DMS 273 treated with DMSO at 0.1 percent for 48 hours (cell line): ENCODE data around the gene HS3ST5.
"Not testable (repeated sequence)": the region's sequence is repeated elsewhere in the genome, so short reads cannot be mapped to it uniquely, and the experiment has no call there.

Experiments used
- DNase-seq: peaks from one replicate; lab custom pipeline; 2025; lab: John Stamatoyannopoulos, UW

The HS3ST5 gene

DNA sequence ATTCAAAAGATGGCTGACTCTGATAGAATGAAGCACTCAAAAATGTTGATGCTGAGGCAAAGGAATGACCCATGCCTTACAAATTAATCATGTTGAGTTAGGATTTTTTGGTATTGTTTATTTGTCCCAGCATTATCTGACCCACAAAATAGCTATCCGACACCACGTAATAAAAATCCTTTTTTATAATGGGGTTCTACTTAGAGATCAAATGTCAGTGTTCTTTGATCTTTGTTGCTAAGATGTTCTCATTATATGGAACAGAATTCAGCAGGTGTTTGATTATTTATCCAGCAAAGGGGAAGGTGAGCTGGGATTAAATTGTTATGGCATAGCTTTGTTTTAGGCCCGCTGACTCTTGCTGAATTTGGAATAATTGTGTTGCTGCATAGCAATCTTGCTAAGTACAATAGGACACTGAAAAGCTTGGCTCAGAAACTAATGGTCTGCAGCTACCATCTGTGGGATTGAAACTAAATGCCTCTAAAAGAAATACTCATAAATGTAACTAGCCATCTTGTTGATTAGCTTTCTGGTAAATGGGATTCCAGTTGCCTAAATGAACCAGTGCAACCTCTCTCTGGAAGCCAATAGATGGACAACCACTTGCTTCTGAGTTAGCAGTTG lies 191.6 kb downstream of the HS3ST5 start:
- no peak for DNase-seq

DNA sequence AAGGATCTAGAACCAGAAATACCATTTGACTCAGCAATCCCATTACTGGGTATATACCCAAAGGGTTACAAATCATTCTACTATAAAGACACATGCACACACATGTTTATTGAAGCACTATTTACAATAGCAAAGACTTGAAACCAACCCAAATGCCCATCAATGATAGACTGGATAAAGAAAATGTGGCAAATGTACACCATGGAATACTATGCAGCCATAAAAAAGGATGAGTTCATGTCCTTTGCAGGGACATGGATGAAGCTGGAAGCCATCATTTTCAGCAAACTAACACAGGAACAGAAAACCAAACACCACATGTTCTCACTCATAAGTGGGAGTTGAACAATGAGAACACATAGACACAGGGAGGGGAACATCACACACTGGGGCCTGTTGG lies 193.6 kb downstream of the HS3ST5 start:
- not testable (repeated sequence) for DNase-seq

DNA sequence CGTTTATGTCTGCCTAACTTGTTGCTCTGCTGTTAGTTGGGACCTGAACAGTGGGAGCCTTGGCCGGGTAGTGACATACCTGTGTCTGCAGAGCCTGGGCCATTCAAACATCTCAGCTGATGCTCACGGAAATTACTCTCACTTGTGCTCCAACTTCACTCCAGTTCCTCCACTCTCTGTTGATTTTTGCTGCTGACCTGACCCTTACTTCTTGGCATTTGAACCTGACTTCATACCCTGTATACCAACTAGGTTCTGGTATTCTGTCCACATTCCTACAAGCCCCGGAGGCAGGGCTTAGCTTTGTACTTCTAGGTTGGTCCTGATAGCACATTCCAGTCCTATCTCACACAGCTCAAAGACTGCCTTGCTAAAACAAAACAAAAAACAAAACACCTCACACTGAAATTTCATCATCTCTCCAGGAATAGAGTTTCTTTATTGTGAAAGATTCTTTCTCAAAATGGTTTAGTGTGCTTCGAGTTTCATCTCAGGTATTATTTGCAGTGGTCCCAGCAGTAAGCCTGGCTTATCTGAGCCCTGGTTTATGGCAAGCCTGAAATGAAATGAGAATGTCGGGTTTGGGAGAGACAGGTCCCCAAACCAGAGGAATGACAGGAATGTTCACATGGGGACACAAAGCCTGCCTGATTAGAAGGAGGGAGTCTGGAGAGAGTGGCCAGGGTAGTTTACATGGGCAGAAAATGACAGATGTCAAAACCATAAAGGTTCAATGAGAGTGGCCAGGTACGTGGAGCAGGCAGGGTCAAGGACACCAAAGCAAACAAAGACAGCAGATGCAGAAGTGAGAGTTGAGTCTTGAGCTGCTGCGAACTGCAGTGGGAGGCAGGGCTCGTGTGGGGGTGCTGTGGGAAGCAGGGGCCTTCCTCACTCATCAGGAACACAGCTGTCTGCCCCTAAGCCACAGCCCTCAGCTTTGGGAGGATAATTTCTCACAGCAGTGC lies 197.7 kb downstream of the HS3ST5 start:
- no peak for DNase-seq

- DNase-seq, result no peak
These were observed 200.6 kb downstream of the HS3ST5 start for GRCh38 chr6:114142258-114142657.

- no peak for DNase-seq
These were observed 202.4 kb downstream of the HS3ST5 start for GRCh38 chr6:114140416-114140815.

GRCh38 chr6:114138577-114139248 lies 204.1 kb downstream of the HS3ST5 start:
- no peak for DNase-seq

GRCh38 chr6:114135363-114135971 lies 207.4 kb downstream of the HS3ST5 start:
- no peak for DNase-seq

DNA sequence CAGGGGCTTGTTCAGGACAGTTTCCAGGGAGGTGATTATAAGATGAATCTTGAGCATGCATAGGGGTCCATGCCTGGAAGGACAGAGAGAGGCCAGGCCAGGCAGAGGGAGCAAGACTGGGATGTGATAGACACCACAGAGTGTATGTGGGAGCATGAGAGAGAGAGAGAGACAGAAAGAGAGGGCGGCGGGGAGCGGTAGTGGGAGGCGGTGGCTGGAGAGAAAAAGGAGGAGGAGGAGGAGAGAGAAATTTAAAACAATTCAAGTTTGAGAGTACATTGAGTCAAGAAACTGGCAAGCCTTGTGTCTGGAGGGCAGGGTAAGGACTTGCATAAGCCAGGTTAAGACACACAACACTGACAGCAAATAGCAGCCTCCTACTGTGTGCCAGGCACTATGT lies 209.0 kb downstream of the HS3ST5 start:
- DNase-seq, result no peak

DNA sequence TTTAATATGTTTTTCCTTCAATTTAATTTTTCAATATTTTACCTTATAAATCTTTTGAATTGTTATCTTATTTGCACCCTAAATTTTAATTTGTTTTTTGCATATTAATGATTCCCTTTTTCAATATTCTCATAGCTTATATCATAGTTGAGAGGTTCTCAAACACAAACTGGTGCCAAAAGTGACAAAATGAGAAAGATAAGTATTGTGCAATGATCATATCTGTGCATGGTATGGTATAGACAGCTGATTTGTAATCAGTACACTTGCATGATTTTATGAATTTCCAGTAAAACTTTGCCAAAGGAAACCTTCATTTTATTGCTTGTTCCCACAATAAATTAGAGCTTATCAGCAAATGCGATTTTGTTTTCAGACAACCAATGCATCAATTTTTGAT lies 210.9 kb downstream of the HS3ST5 start:
- no peak for DNase-seq

- no peak for DNase-seq
These were observed 217.2 kb downstream of the HS3ST5 start for GRCh38 chr6:114125576-114125975.

- no peak for DNase-seq
These were observed 220.7 kb downstream of the HS3ST5 start for GRCh38 chr6:114121913-114122662.

GRCh38 chr6:114119056-114119455 lies 223.8 kb downstream of the HS3ST5 start:
- no peak for DNase-seq

- DNase-seq, result no peak
These were observed 227.2 kb downstream of the HS3ST5 start for GRCh38 chr6:114115652-114116051.

- DNase-seq, result peak; percentile 9
These were observed 234.5 kb downstream of the HS3ST5 start for GRCh38 chr6:114108119-114109002.

- no peak for DNase-seq
These were observed 236.8 kb downstream of the HS3ST5 start for GRCh38 chr6:114106020-114106419.

DNA sequence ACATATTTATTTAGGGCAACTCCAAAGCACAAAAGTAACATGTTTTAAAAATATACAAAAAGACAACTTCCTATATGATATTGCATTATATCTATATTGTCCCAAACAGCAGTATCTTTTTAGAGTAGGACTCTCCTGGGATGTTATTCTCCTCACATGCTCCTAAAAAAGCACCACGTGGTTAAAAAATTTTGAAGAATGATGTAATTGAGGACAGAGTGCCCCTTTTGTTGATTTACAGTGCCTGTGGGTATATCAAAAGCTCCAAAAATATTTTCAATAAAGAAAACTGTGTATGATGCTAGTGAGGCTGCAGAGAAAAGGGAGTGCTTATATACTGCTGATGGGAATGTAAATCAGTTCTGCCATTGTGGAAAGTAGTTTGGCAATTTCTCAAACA lies 241.6 kb downstream of the HS3ST5 start:
- DNase-seq, result no peak

DNA sequence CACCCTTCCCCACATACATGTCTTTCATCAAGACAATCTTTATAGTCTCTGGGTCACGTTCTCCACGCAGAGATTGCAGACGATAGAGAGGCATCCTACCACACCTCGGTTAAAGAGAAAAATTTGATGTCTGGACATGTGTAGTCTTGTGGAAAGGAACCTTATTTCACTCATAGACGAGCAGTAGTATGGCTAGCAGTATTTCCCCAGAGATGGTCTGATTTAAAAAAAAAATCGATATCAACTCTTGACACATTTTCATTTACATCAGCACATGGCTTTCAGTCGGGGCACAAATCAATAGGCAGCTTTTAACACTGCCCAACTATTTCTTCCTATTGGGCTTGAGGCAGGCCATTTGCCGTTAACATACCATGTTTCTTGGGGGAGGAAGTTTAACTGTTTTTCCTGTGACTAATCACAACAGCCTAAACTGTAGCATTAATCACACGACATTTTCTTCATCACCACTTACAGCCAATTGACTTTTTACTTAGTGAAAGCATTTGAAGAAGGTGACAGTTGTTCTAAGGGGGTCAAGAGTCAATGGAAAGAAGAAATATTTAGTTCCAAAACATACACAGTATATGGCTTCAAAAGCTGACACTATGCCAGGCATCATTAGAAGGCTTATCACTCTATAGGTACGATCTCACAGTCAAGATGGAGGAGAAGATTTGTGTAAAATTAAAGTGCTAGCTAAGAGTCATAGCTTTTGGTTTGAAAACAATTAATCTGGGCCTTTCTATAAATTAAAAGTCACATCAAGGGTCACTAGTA lies 242.4 kb downstream of the HS3ST5 start:
- no peak for DNase-seq

DNA sequence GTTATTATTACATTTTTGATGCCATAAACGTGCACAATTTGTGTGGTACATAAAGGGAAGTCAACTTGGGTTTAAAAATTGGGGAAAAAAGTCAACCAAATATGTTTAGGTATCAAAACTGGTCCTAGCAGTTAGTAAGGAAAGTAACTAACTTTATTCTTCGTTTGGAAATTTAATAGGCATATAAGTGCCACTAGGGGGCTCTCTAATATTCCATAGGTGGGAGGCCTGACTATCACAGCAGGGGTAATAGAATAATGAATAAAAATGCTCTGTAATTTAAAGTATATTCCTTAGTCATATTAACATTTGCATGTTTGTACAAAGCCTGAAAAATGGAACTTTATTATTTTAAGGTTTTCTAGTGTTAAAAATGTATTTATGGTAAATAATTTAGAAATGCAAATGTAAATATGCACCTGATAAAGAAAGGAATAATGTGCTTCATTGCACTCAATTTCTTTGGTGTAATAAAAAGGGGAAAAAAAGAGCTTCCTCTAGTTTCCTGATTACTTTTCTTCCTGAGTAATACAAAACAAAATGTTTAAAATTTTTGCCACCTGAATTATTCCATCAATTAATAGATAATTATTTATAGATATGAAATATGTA lies 246.2 kb downstream of the HS3ST5 start:
- peak; percentile 13 for DNase-seq

DNA sequence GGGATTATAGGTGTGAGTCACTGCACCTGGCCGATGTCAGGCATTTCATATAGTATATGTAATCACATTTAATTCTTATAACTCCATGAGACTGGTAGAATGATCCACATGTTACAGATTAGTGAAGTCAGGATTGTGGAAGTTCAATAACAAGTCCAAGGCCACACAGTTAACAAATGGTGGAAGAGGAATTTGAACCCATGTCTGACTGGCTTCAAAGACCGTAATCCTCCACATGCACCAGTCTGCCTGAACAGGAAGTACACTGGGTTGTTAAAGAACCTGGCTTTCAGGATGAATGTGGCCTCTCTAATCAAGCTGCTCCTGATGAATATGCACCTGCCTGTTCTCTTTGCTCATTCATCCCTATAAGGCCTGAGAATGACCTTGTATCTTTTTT lies 249.9 kb downstream of the HS3ST5 start:
- no peak for DNase-seq
